ENCODE data around the gene FRS2. TPM values are rescaled to one million over a fixed set of nuclear protein-coding genes. Genes with fewer than 3 reads are reported as not detected.

FRS2 gene
- total RNA-seq, 1 donor from 2014 or later, result 13.1 TPM

DNA sequence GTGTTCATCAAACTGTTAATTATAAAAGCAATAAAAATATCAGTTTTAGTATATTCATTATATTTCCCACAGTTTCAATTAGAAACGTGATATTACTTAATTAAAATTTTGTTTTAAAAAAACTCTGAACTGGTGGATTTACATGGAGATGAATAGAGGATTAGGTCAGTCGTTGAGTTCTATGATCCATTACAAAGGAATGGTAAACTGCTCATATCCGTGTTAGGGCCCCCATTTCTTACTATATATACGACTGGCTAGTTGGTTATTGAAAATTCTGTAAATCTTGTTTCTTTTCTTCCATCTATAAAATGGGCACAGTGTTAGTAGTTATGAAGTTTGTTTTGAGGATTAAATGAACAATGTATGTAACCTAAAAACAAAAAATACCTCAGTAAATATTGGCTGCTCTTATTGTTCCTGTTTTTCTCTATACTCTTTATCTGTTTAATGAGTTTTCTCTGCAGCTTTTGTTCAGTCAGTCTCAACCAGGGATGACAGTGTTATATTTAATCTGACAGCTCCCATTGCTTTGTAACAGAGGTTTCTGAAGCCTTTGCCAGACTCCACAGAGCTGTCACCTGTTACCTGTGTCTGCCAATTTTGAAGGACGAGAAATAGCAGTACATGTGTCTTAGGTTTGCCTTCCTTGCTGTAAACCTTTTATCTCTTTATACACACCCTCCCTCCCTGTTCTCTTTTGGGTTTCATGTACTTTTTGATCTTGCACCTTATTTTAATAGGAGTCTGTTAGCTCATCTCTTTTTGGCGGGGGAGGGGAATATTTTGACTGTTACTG lies 41.5 kb downstream of the FRS2 start:
- no peak overlapping the region for H3K4me3 Mint-ChIP-seq
- no peak overlapping the region for H3K27ac Mint-ChIP-seq
- intact Hi-C loops (cut with micrococcal nuclease), result no loop called here
- DNase-seq (ENCODE audit: low spot score), result no peak
- no peaks in the 10 kb centered on the region for H3K27me3 Mint-ChIP-seq (ENCODE audit: insufficient read depth)
- peaks cover 39% of the 10 kb centered on the region for H3K4me1 Mint-ChIP-seq (ENCODE audit: low read depth)
- no peaks in the 10 kb centered on the region for H3K9me3 Mint-ChIP-seq
- H3K36me3 Mint-ChIP-seq (ENCODE audit: low read depth), result no peaks in the 10 kb centered on the region

DNA sequence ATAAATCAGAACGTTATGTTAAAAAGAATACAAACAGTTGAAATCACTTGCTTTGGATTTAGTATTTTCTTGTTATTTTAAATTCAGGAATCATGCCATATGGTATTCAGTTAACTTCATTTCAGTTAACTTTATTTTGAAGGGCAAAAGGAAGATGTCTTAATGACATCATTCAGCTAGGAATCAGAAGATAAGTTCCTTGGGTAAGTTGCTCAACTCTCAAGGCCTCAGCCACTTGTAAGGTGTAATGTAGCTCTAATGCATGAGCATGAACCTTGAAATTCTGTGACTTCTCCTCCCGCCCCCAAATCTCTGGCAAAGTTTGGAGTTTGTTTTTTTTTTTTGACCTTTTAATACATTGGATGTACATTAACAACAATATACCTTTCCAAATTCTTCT lies 42.6 kb downstream of the FRS2 start:
- H3K9me3 Mint-ChIP-seq, result no peaks in the 10 kb centered on the region
- H3K4me3 Mint-ChIP-seq, result no peak overlapping the region
- H3K27ac Mint-ChIP-seq, result no peak overlapping the region
- intact Hi-C loops (cut with micrococcal nuclease), result no loop called here
- no peaks in the 10 kb centered on the region for H3K27me3 Mint-ChIP-seq (ENCODE audit: insufficient read depth)
- H3K36me3 Mint-ChIP-seq (ENCODE audit: low read depth), result no peaks in the 10 kb centered on the region
- H3K4me1 Mint-ChIP-seq (ENCODE audit: low read depth), result peaks cover 39% of the 10 kb centered on the region
- no peak for DNase-seq (ENCODE audit: low spot score)

DNA sequence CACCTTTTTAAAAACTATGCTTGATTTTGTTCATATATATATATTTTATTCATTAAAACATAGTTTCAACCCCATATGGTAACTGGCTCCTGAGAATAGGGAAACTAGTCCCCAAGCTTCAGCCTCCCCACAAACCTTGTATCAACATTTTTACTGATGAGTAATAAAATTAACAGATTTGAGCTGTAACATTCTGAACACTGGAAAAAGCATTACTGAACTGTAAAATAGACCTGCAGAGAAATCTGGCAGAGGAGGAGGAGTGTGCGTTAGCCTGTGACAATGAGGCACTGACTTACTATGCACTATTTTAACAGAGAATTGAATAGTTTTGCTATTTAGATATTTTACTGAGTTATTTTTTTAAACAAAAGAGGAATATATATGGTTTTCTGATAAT lies 43.1 kb downstream of the FRS2 start:
- H3K27ac Mint-ChIP-seq, result no peak overlapping the region
- no peak for DNase-seq (ENCODE audit: low spot score)
- intact Hi-C loops (cut with micrococcal nuclease), result no loop called here
- H3K4me3 Mint-ChIP-seq, result no peak overlapping the region
- H3K9me3 Mint-ChIP-seq, result no peaks in the 10 kb centered on the region
- peaks cover 39% of the 10 kb centered on the region for H3K4me1 Mint-ChIP-seq (ENCODE audit: low read depth)
- H3K27me3 Mint-ChIP-seq (ENCODE audit: insufficient read depth), result no peaks in the 10 kb centered on the region
- H3K36me3 Mint-ChIP-seq (ENCODE audit: low read depth), result no peaks in the 10 kb centered on the region

DNA sequence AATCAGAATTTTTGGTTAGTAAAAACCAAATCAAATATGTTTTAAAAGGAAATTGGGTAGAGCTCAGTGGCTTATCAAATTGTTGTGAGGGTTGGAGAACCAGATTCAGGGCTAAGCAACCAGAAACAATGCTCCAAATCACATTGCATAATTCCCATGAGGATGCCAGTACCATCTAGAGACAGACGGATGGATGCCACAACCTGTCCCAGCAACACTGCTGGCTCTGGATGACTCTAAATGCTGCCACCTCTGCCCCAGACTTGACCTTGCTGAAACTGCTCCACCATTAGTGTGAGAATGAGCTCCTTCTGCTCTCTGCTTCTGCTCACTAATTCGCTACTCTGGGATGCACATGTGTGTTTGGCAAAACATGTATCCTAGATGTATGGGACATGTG lies 43.9 kb downstream of the FRS2 start:
- Mint-ChIP-seq H3K27me3 (ENCODE audit: insufficient read depth) (no peaks in the 10 kb centered on the region), H3K9me3 (no peaks in the 10 kb centered on the region), H3K36me3 (ENCODE audit: low read depth) (no peaks in the 10 kb centered on the region), H3K4me3 (no peak overlapping the region), H3K27ac (no peak overlapping the region), H3K4me1 (ENCODE audit: low read depth) (peaks cover 32% of the 10 kb centered on the region)
- DNase-seq (ENCODE audit: low spot score), result no peak
- intact Hi-C loops (cut with micrococcal nuclease), result no loop called here

DNA sequence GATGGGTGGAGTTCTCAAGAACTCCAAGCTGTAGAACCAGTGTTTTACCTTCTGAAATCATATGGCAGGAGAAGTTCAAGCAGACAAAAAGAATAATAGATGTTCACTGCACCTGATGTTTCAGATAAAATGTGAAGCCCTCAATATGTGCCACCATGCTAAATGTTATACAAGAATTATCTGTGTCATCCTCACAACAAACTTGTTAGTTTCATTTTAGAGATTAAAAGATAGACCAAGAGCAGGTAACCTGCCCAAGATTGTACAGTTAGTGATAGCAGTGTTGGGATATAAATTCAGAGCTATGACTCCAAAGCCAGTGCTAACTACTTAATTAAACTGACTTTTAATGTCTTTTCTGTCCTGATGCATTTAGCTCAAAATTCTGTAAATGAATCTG lies 44.7 kb downstream of the FRS2 start:
- peaks cover 3% of the 10 kb centered on the region for H3K9me3 Mint-ChIP-seq
- intact Hi-C loops (cut with micrococcal nuclease), result no loop called here
- DNase-seq (ENCODE audit: low spot score), result no peak
- no peak overlapping the region for H3K4me3 Mint-ChIP-seq
- H3K27me3 Mint-ChIP-seq (ENCODE audit: insufficient read depth), result no peaks in the 10 kb centered on the region
- H3K4me1 Mint-ChIP-seq (ENCODE audit: low read depth), result peaks cover 32% of the 10 kb centered on the region
- H3K27ac Mint-ChIP-seq, result no peak overlapping the region
- no peaks in the 10 kb centered on the region for H3K36me3 Mint-ChIP-seq (ENCODE audit: low read depth)

DNA sequence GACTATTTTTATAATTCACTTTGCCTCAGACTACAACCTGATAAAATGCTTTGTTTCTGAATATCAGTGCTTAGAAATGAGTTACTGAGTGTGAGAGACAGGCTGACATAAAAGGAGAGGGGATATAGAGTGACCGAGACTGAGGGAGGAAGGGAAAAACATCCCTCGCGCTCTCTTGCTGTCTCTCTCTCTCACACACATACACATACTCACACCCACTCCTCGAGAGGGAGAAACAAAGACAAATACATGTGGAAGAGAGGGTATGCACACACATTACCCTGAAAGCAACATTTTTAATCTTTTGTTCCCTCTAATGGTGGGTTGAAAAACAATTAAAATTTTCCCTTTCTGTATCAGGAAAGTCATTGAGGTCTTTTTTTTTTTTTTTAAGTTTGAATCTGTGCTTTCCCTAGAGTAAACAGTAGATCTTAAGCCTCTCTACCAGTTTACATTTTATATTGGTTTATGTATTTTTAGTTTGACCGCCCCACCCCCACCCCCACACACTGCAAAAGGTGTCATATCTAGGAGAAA lies 45.3 kb downstream of the FRS2 start:
- Mint-ChIP-seq H3K27me3 (ENCODE audit: insufficient read depth) (no peaks in the 10 kb centered on the region), H3K9me3 (peaks cover 9% of the 10 kb centered on the region), H3K4me3 (no peak overlapping the region), H3K36me3 (ENCODE audit: low read depth) (no peaks in the 10 kb centered on the region), H3K4me1 (ENCODE audit: low read depth) (peaks cover 35% of the 10 kb centered on the region), H3K27ac (no peak overlapping the region)
- intact Hi-C loops (cut with micrococcal nuclease), result no loop called here
- no peak for DNase-seq (ENCODE audit: low spot score)

DNA sequence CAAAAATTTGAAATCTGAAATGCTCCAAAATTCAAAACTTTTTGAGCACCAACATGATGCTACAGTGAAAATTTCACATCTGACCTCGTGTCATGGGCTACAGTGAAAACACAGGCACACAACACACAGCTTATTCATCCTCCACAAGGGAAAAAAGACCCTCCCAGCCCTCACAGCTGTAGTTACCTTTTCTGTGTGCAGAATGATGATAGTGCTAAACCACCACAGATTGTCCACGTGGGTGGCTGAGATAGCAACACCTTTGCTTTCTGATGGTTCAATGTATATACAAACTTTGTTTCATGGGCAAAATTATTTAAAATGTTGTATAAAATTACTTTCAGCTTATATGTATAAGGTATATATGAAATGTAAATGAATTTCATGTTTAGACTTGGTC lies 46.8 kb downstream of the FRS2 start:
- H3K4me3 Mint-ChIP-seq, result no peak overlapping the region
- no peak overlapping the region for H3K27ac Mint-ChIP-seq
- H3K36me3 Mint-ChIP-seq (ENCODE audit: low read depth), result peaks cover 5% of the 10 kb centered on the region
- H3K4me1 Mint-ChIP-seq (ENCODE audit: low read depth), result peaks cover 33% of the 10 kb centered on the region
- H3K9me3 Mint-ChIP-seq, result peaks cover 21% of the 10 kb centered on the region
- no peaks in the 10 kb centered on the region for H3K27me3 Mint-ChIP-seq (ENCODE audit: insufficient read depth)
- DNase-seq (ENCODE audit: low spot score), result no peak
- intact Hi-C loops (cut with micrococcal nuclease), result no loop called here

DNA sequence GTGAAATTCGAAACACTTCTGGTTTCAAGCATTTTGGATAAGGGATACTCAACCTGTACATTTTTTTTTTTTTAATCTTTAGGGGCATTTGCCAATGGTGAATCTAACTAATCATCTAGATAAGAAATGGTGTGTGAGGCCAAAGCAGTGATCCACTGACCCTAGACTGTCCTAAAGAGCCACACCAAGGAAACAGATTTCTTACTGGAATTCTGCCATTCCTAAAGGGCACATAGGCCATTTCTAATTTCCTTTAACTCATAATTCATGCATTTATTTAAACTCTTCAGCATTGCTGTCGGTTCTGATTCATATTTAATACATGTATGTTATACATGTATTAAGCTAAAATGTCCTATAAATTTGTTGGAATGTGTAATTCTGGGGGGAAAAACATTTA lies 47.2 kb downstream of the FRS2 start:
- DNase-seq (ENCODE audit: low spot score), result no peak
- peaks cover 26% of the 10 kb centered on the region for H3K9me3 Mint-ChIP-seq
- no peaks in the 10 kb centered on the region for H3K27me3 Mint-ChIP-seq (ENCODE audit: insufficient read depth)
- peaks cover 8% of the 10 kb centered on the region for H3K36me3 Mint-ChIP-seq (ENCODE audit: low read depth)
- H3K4me1 Mint-ChIP-seq (ENCODE audit: low read depth), result peaks cover 29% of the 10 kb centered on the region
- H3K4me3 Mint-ChIP-seq, result no peak overlapping the region
- intact Hi-C loops (cut with micrococcal nuclease), result no loop called here
- H3K27ac Mint-ChIP-seq, result no peak overlapping the region

DNA sequence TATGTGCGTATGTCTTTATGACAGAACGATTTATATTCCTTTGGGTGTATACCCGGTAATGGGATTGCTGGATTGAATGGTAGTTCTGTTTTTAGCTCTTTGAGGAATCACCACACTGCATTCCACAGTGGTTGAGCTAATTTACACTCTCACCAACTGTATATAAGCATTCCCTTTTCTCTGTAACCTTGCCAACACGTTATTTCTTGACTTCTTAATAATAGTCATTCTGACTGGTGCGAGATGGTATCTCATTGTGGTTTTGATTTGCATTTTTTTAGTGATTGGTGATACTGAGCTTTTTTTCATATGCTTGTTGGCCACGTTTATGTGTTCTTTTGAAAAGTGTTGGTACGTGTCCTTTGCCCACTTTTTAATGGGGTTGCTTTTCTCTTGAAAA lies 49.7 kb downstream of the FRS2 start:
- intact Hi-C loops (cut with micrococcal nuclease), result no loop called here
- peaks cover 36% of the 10 kb centered on the region for H3K9me3 Mint-ChIP-seq
- peaks cover 13% of the 10 kb centered on the region for H3K36me3 Mint-ChIP-seq (ENCODE audit: low read depth)
- H3K27ac Mint-ChIP-seq, result no peak overlapping the region
- DNase-seq (ENCODE audit: low spot score), result no peak
- H3K4me3 Mint-ChIP-seq, result no peak overlapping the region
- no peaks in the 10 kb centered on the region for H3K27me3 Mint-ChIP-seq (ENCODE audit: insufficient read depth)
- H3K4me1 Mint-ChIP-seq (ENCODE audit: low read depth), result peaks cover 17% of the 10 kb centered on the region

DNA sequence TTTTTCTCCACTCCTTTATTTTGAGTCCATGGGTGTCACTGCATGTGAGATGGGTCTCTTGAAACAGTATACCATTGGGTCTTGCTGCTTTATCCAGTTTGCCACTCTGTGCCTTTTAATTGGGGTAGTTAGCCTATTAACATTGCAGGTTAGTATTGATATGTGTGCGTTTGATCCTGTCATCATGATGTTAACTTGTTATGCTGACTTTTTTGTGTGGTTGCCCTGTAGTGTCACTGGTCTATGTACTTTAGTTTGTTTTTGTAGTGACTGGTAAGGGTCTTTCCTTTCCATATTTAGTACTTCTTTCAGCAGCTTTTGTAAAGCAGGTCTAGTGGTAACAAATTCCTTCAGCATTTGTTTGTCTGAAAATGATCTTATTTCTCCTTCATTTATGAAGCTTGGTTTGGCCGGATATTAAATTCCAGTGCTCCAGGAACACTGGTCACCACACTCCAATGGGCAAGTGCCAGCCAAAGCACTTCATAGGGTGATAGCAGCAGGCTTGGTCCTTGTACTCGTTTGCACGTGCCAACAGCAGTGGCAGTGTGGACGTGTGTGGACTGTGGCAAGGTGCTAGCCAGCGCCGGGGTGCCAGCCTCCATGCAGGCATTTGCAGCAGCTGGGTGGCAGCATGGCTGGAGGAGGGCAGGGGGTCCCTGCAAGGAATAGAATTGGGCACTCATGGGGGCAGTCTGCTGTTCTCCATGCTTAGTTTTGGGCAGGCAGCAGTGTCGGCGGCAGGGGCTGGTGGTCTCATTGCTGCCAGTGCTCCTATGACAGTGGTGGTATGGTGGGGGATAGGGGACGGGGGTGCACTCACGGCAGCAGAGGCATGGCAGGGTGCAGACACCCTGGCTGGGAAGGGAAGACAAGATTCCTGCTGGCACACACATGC lies 53.5 kb downstream of the FRS2 start:
- H3K9me3 Mint-ChIP-seq, result peaks cover 36% of the 10 kb centered on the region
- DNase-seq (ENCODE audit: low spot score), result no peak
- peaks cover 13% of the 10 kb centered on the region for H3K36me3 Mint-ChIP-seq (ENCODE audit: low read depth)
- H3K4me1 Mint-ChIP-seq (ENCODE audit: low read depth), result peaks cover 20% of the 10 kb centered on the region
- no peak overlapping the region for H3K27ac Mint-ChIP-seq
- no peaks in the 10 kb centered on the region for H3K27me3 Mint-ChIP-seq (ENCODE audit: insufficient read depth)
- no peak overlapping the region for H3K4me3 Mint-ChIP-seq
- intact Hi-C loops (cut with micrococcal nuclease), result no loop called here

DNA sequence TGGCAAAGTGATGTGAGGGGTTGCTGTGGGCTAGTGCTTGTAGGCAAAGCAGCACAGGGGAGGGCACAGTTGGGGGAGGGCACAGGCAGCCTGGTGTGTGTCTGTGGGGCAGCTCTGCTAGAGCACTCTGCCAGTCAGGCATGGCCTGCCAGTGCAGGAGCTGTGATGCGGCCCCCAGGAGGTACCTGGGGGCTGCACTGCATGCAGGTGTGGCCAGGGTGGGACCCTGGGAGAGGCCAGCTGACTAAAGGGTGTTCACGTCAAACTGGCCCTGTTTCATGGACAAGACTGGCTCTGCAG lies 54.1 kb downstream of the FRS2 start:
- H3K9me3 Mint-ChIP-seq, result peaks cover 36% of the 10 kb centered on the region
- no peaks in the 10 kb centered on the region for H3K27me3 Mint-ChIP-seq (ENCODE audit: insufficient read depth)
- peaks cover 25% of the 10 kb centered on the region for H3K4me1 Mint-ChIP-seq (ENCODE audit: low read depth)
- H3K36me3 Mint-ChIP-seq (ENCODE audit: low read depth), result peaks cover 13% of the 10 kb centered on the region
- H3K4me3 Mint-ChIP-seq, result no peak overlapping the region
- intact Hi-C loops (cut with micrococcal nuclease), result no loop called here
- DNase-seq (ENCODE audit: low spot score), result no peak
- H3K27ac Mint-ChIP-seq, result no peak overlapping the region

DNA sequence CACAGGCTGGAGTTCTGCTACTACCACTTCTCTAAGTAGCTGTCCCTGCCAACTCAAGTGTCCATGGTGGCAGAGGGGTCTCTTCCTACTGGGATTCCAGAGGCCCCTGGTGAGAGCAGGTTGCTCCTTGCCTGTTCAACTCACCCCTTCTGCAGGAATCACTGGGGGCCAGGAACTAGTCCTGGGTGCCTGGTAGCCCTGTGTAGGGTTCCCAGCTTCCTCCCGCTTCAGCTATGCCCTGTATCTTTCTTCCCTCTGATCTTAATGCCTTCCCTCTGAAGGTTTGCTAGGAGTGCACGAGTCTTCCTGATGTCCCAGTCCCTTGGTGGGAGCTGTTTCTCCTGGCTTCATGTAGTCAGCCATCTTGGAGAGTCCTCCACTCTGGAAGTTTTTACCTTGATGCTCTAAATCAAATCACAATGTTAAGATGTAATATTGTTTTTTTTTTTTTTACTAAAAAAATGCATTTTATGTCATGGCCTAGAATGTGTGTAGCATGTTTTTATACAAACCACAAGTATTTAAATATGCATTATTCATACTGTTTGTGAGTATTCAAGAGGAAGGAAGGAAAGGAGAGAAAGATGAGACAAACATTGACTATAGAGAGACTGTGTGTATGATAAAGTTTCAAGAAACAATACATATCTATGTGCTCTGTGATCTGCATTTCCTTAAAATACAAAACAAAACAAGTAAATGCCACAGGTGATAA lies 54.7 kb downstream of the FRS2 start:
- no peak overlapping the region for H3K4me3 Mint-ChIP-seq
- DNase-seq (ENCODE audit: low spot score), result no peak
- H3K9me3 Mint-ChIP-seq, result peaks cover 33% of the 10 kb centered on the region
- intact Hi-C loops (cut with micrococcal nuclease), result no loop called here
- H3K4me1 Mint-ChIP-seq (ENCODE audit: low read depth), result peaks cover 21% of the 10 kb centered on the region
- H3K27ac Mint-ChIP-seq, result no peak overlapping the region
- no peaks in the 10 kb centered on the region for H3K27me3 Mint-ChIP-seq (ENCODE audit: insufficient read depth)
- H3K36me3 Mint-ChIP-seq (ENCODE audit: low read depth), result peaks cover 13% of the 10 kb centered on the region
